HEK293 (cell line): ENCODE measurements around the gene MUC4.

Source experiments
- CTCF ChIA-PET: fragments of 350-600 bp; formaldehyde crosslinking; extraction: SDS; loops from one replicate; lab custom pipeline; 2021; ENCODE audit warnings: antibody characterized with exemption; lab: Yijun Ruan, JAX
- POLR2A ChIA-PET: fragments of 300-600 bp; formaldehyde crosslinking; extraction: SDS; loops from one replicate; lab custom pipeline; 2020; ENCODE audit warnings: antibody characterized with exemption, inconsistent platforms; lab: Yijun Ruan, JAX
- H3K27ac ChIP-seq: fragments of 200-500 bp; sonication (Bioruptor generic); 2 replicates; pipeline ENCODE4 v1.5.1; 2014; ENCODE audit warnings: low read depth, low read length, control low read depth, inconsistent platforms; ENCODE audit errors: extremely low read depth
- H3K36me3 ChIP-seq, 2 experiments: fragments of 200-500 bp in 1 of 2; sonication (Bioruptor generic) in 1 of 2; 1 replicate in 1 of 2; 2 replicates in 1 of 2; pipeline ENCODE4 v1.5.1; 2014 to 2017; ENCODE audit warnings: inconsistent platforms in 2 of 2, low read length in 2 of 2; ENCODE audit not compliant: control insufficient read depth in 2 of 2, insufficient read depth in 1 of 2
- H3K4me1 ChIP-seq: fragments of 200-500 bp; sonication (Bioruptor generic); 2 replicates; pipeline ENCODE4 v1.5.1; 2014; ENCODE audit warnings: mild to moderate bottlenecking, low read length, inconsistent platforms; ENCODE audit not compliant: control insufficient read depth, insufficient read depth
- H3K4me3 ChIP-seq: 2 replicates; pipeline ENCODE4 v1.5.1; 2011; ENCODE audit warnings: low read depth, mild to moderate bottlenecking, control low read depth, low read length, moderate library complexity
- H3K9me3 ChIP-seq: fragments of 200-500 bp; sonication (Bioruptor generic); 2 replicates; pipeline ENCODE4 v1.5.1; 2014; ENCODE audit warnings: low read depth, low read length, inconsistent platforms; ENCODE audit not compliant: control insufficient read depth, insufficient read depth
- AEBP2 ChIP-seq: fragments of 450-650 bp; formaldehyde crosslinking; IDR thresholded peaks from 2 replicates; pipeline ENCODE4 v1.5.1; 2016; ENCODE audit warnings: missing biosample characterization, missing genetic modification characterization, borderline replicate concordance
- BCL11B ChIP-seq: fragments of 450-650 bp; formaldehyde crosslinking; IDR thresholded peaks from 2 replicates; pipeline ENCODE4 v1.5.1; 2016; ENCODE audit warnings: low read depth, missing biosample characterization, missing genetic modification characterization
- GLIS1 ChIP-seq: fragments of 450-650 bp; formaldehyde crosslinking; IDR thresholded peaks from 2 replicates; pipeline ENCODE4 v1.5.1; 2016; ENCODE audit warnings: missing biosample characterization, missing genetic modification characterization
- MEIS1 ChIP-seq: sonication (generic); formaldehyde crosslinking; IDR thresholded peaks from 2 replicates; pipeline ENCODE4 v1.8.1; 2022; ENCODE audit warnings: missing genetic modification reagents, mild to moderate bottlenecking, borderline replicate concordance
- MZF1 ChIP-seq: fragments of 450-650 bp; formaldehyde crosslinking; IDR thresholded peaks from 2 replicates; pipeline ENCODE4 v1.5.1; 2017; ENCODE audit warnings: missing biosample characterization, missing genetic modification characterization, borderline replicate concordance
- PRDM1 ChIP-seq: fragments of 450-650 bp; formaldehyde crosslinking; IDR thresholded peaks from 2 replicates; pipeline ENCODE4; 2016; ENCODE audit warnings: missing biosample characterization, missing genetic modification characterization
- PRDM10 ChIP-seq: fragments of 450-650 bp; formaldehyde crosslinking; IDR thresholded peaks from 2 replicates; pipeline ENCODE4 v1.5.1; 2016; ENCODE audit warnings: missing biosample characterization, missing genetic modification characterization
- ZBTB17 ChIP-seq: fragments of 450-650 bp; formaldehyde crosslinking; IDR thresholded peaks from 2 replicates; pipeline ENCODE4 v1.5.1; 2016; ENCODE audit warnings: missing biosample characterization, missing genetic modification characterization
- ZNF121 ChIP-seq: fragments of 450-650 bp; formaldehyde crosslinking; IDR thresholded peaks from 2 replicates; pipeline ENCODE4 v1.5.1; 2016; ENCODE audit warnings: missing biosample characterization, missing genetic modification characterization
- ZNF214 ChIP-seq: fragments of 450-650 bp; formaldehyde crosslinking; IDR thresholded peaks from 2 replicates; pipeline ENCODE4 v1.5.1; 2017; ENCODE audit warnings: missing biosample characterization, mild to moderate bottlenecking, missing genetic modification characterization, borderline replicate concordance
- ZNF341 ChIP-seq: fragments of 450-650 bp; formaldehyde crosslinking; IDR thresholded peaks from 2 replicates; pipeline ENCODE4; 2016; ENCODE audit warnings: low read depth, missing biosample characterization, missing genetic modification characterization
- ZNF354C ChIP-seq: fragments of 450-650 bp; formaldehyde crosslinking; IDR thresholded peaks from 2 replicates; pipeline ENCODE4 v1.5.1; 2016; ENCODE audit warnings: missing biosample characterization, missing genetic modification characterization, low read depth, borderline replicate concordance
- ZNF37A ChIP-seq: fragments of 450-650 bp; IDR thresholded peaks from 2 replicates; pipeline ENCODE4 v1.5.1; 2018; ENCODE audit warnings: missing biosample characterization, missing genetic modification characterization
- ZNF433 ChIP-seq: fragments of 450-650 bp; formaldehyde crosslinking; IDR thresholded peaks from 2 replicates; pipeline ENCODE4 v1.5.1; 2016; ENCODE audit warnings: missing biosample characterization, missing genetic modification characterization, low read depth
- ZNF521 ChIP-seq: fragments of 450-650 bp; formaldehyde crosslinking; IDR thresholded peaks from 2 replicates; pipeline ENCODE4 v1.5.1; 2017; ENCODE audit warnings: missing biosample characterization, mild to moderate bottlenecking, missing genetic modification characterization
- ZNF544 ChIP-seq: fragments of 450-650 bp; formaldehyde crosslinking; IDR thresholded peaks from 2 replicates; pipeline ENCODE4 v1.5.0; 2017; ENCODE audit warnings: missing biosample characterization, missing genetic modification characterization
- ZNF555 ChIP-seq: fragments of 450-650 bp; formaldehyde crosslinking; conservative IDR thresholded peaks from 2 replicates; pipeline ENCODE4 v1.5.1; 2017; ENCODE audit warnings: missing biosample characterization, mild to moderate bottlenecking, missing genetic modification characterization, inconsistent platforms
- ZNF558 ChIP-seq: fragments of 450-650 bp; formaldehyde crosslinking; IDR thresholded peaks from 2 replicates; pipeline ENCODE4 v1.5.1; 2016; ENCODE audit warnings: missing biosample characterization, missing genetic modification characterization
- ZNF621 ChIP-seq: fragments of 450-650 bp; formaldehyde crosslinking; IDR thresholded peaks from 2 replicates; pipeline ENCODE4 v1.5.1; 2017; ENCODE audit warnings: missing biosample characterization, missing genetic modification characterization
- ZNF623 ChIP-seq: fragments of 450-650 bp; formaldehyde crosslinking; IDR thresholded peaks from 2 replicates; pipeline ENCODE4 v1.5.1; 2016; ENCODE audit warnings: missing biosample characterization, missing genetic modification characterization
- ZNF654 ChIP-seq: fragments of 450-650 bp; formaldehyde crosslinking; IDR thresholded peaks from 2 replicates; pipeline ENCODE4 v1.5.1; 2016; ENCODE audit warnings: low read depth, missing biosample characterization, missing genetic modification characterization
- ZNF747 ChIP-seq: fragments of 450-650 bp; formaldehyde crosslinking; IDR thresholded peaks from 2 replicates; pipeline ENCODE4 v1.5.1; 2016; ENCODE audit warnings: missing biosample characterization, missing genetic modification characterization
- ZNF768 ChIP-seq: fragments of 450-650 bp; formaldehyde crosslinking; IDR thresholded peaks from 2 replicates; pipeline ENCODE4 v1.5.1; 2018; ENCODE audit warnings: missing biosample characterization, mild to moderate bottlenecking, missing genetic modification characterization
- ZNF785 ChIP-seq: fragments of 450-650 bp; formaldehyde crosslinking; IDR thresholded peaks from 2 replicates; pipeline ENCODE4 v1.5.1; 2016; ENCODE audit warnings: missing biosample characterization, missing genetic modification characterization
- ZSCAN30 ChIP-seq: fragments of 450-650 bp; IDR thresholded peaks from 2 replicates; pipeline ENCODE4 v1.5.1; 2018; ENCODE audit warnings: missing biosample characterization, mild to moderate bottlenecking, missing genetic modification characterization, moderate library complexity
- ZSCAN4 ChIP-seq: fragments of 450-650 bp; formaldehyde crosslinking; IDR thresholded peaks from 2 replicates; pipeline ENCODE4 v1.5.1; 2017; ENCODE audit warnings: missing biosample characterization, missing genetic modification characterization
- ZSCAN5A ChIP-seq: fragments of 450-650 bp; formaldehyde crosslinking; IDR thresholded peaks from 2 replicates; pipeline ENCODE4 v1.5.1; 2016; ENCODE audit warnings: missing biosample characterization, missing genetic modification characterization

The MUC4 gene

GRCh38 chr3:195796795-195797194 lies 14.9 kb downstream of the MUC4 start:
- ChIA-PET CTCF (interaction anchor here (0.9 kb wide), 1 partner anchor 54 kb away, joined by 3 read pairs; no protein-coding TSS in a partner anchor), POLR2A (no interaction called here)
- Histone ChIP-seq H3K9me3 (no peaks in the 10 kb centered on the region), H3K36me3 (no peaks in the 10 kb centered on the region), H3K27ac (no peak overlapping the region), H3K4me1 (no peaks in the 10 kb centered on the region), H3K4me3 (no peak overlapping the region)
- no peak for TF ChIP-seq MZF1 (tag by site-specific recombination)
- no peak for TF ChIP-seq MEIS1 (CRISPR knock-in tag)
- no peak for TF ChIP-seq PRDM10
- no peak for TF ChIP-seq AEBP2 (tag by site-specific recombination)
- no peak for TF ChIP-seq ZNF747 (tag by site-specific recombination)
- TF ChIP-seq ZNF121 = no peak
- TF ChIP-seq ZNF521 (tag by site-specific recombination) = no peak
- no peak for TF ChIP-seq ZNF341 (tag by site-specific recombination)
- no peak for TF ChIP-seq ZBTB17
- TF ChIP-seq ZNF768 (tag by site-specific recombination) = no peak
- TF ChIP-seq ZSCAN30 (tag by site-specific recombination) = no peak
- TF ChIP-seq ZSCAN5A = no peak
- TF ChIP-seq ZNF654 (tag by site-specific recombination) = no peak
- no peak for TF ChIP-seq ZNF354C (tag by site-specific recombination)
- no peak for TF ChIP-seq ZNF433 (tag by site-specific recombination)

GRCh38 chr3:195794708-195795107 lies 17.0 kb downstream of the MUC4 start:
- Histone ChIP-seq H3K27ac (no peak overlapping the region), H3K36me3 (no peaks in the 10 kb centered on the region), H3K9me3 (no peaks in the 10 kb centered on the region), H3K4me3 (no peak overlapping the region), H3K4me1 (no peaks in the 10 kb centered on the region)
- ChIA-PET POLR2A (no interaction called here), CTCF (interaction anchor here (0.7 to 1.4 kb wide), 2 partner anchors 56 to 336 kb away, joined by 3 to 10 read pairs; no protein-coding TSS in a partner anchor)
- TF ChIP-seq ZNF623 (tag by site-specific recombination) (no peak), ZNF785 (tag by site-specific recombination) (no peak), PRDM1 (tag by site-specific recombination) (no peak), ZNF768 (tag by site-specific recombination) (no peak), ZNF214 (no peak), ZNF621 (tag by site-specific recombination) (no peak), BCL11B (tag by site-specific recombination) (no peak), ZNF555 (tag by site-specific recombination) (no peak), ZNF544 (no peak), ZNF558 (tag by site-specific recombination) (no peak), ZSCAN4 (tag by site-specific recombination) (no peak), ZNF37A (tag by site-specific recombination) (no peak), GLIS1 (tag by site-specific recombination) (peak; percentile 29)
